Pulmonary artery endothelial cell (primary cell): ENCODE data around the gene S100A4. TPM values are rescaled to one million over a fixed set of nuclear protein-coding genes. Genes with fewer than 3 reads are reported as not detected.
A peak's percentile ranks its signal among the peaks of the same experiment; 100 is the strongest.

ENCODE experiments used
- DNase-seq: peaks from one replicate; pipeline ENCODE4 v3.0.0-alpha.2; 2011; ENCODE audit warnings: low read depth, low spot score
- total RNA-seq: library from RNA; depleted of rRNA; stranded (reverse); fragments of >200 nt; gene quantifications from 2 replicates; pipeline ENCODE4 v1.2.3, GENCODE V29; 2014

S100A4 gene
- total RNA-seq, 1 donor from 2014 or later: 0.66 TPM

DNA sequence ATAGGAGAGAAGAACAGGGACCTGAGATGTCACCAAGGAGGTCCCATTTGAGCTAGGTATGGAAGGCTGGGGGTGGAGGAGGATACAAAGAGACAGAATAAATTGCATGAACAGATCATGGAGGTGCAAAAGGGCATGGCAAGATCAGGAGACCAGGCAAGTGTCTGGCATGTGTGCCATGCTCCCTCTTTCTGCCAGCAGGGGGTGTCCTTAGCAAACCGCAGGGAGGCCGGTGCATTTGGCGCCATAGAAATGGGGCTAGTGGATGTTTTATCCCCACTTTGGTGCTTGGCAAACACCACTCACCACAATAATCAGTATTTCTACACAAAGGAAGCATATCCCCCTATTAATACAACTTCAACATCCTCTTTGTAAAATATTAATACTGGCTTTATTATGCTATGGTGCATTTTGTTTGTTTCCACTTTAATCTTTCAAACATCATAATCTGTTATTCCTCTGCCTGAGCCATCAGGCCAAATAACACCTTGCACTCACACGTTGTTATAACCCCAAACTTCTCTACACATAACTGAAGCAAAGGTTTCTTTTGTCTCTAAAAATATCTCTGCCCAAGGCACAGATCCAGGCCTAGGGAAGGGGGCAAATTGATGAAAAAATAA lies 35.8 kb downstream of the S100A4 start:
- DNase-seq: no peak

DNA sequence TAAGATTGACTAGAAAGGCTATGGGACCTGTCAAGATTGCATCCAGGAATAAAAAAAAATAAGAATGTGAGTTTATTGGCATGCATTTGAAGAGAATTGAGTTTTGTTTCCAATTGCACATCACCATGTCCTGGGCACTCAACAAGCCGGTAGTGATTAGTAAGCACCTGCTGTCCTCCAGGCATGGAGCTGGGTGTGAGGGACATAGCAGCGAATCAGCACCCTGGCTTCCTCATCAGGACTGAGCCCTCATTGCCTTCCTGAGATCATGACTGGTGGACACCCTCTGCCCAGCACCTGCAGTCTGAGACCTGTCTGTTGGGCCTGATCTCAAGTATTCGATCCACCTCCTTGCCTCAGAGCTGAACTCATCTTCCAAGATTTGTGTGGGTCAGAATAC lies 36.6 kb downstream of the S100A4 start:
- no peak for DNase-seq

DNA sequence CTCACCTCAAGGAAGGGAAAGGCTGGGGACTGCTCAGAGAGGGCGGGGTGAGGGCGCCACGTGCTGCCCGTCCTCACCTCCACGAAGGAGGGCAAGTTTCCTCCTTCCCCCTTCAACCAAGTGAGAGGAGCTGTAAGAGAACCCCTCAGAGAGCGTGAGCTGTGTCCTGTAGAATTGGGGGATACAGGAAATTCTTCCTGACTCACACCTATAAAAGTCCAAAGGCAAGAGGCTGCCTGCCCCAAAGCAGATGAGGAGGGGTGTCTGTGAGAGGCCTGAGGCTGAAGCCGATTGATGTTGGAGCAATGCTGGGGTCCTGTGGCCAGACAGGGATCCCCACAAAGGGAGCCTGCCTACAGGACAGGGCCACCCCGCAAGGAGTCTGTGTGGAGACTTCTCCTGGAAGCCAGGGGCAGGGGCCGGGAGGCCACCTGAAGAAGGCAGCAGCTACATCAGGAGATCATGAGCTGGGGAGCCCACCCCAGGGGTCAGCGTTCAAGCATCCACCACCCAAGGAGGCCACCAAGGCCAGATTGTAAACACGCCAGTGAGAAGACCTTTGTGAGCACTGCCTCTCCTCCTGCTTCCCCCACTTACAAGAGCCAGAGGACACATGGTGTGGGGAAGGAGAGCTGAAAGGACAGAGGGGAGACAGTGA lies 37.6 kb downstream of the S100A4 start:
- no peak for DNase-seq

DNA sequence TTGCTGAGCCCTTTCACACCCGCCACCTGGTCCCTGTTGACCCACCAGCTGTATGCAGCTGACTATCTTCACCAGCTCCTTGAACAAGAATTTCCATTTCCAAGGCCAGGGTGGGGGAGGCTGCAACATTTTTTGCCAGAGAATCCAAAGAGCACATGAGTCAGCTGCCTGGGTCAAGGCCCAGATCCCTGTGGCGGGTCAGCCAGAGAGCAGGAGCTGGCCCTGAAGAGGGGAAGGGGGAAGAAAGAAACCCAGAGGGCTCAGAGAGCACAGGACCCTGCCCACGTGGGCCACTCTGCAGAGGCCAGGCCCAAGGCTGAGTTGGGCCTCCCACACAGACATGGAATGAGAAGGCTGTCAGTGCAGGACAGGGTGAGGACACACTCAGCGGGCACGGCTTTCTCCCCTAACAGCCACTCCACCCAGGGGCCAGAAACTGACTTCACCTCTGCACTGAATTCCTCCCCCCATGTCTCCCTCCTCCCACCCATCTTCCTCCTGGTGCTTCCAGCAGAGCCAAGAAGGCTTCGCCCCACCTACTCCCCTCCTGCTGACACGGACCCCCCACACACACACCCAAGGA lies 38.7 kb downstream of the S100A4 start:
- DNase-seq: no peak

DNA sequence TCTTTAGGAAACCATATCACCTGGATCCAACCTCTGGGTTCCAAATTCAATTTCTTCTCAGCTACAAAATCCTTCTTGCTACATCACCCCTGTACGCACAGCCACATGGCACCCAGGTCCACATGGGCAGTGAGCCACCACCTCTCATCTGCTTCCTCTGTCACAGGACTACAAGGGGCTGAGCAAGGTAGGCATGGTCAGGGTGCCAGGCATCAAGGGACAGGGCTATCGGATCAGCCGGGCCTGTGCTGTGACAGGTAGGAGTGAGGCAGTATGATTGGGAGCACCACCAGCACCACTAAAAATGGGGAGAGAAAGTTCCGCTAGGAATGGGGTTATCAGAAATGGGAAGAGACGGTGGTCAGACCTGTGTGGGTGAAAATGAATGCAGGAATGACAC lies 39.2 kb downstream of the S100A4 start:
- DNase-seq: no peak

DNA sequence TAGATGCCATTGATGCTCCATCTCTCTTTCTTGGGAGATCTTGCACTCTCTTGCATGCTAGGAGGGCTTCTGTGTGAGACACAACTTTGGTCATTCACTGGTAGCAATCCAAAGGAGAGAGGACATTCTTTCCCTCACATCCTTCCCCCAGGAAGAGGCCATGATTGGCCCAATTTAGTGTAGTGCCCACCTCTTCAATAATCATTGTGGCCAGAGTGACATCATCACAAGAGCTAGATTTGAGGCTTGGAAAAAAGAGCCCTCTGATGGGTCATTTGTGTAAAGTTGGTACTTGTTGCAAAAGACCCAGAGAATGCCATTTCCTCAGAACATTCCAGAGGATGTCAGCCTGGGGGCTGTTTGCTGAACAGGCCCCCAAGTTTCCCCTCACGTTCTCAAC lies 40.0 kb downstream of the S100A4 start:
- DNase-seq: no peak

DNA sequence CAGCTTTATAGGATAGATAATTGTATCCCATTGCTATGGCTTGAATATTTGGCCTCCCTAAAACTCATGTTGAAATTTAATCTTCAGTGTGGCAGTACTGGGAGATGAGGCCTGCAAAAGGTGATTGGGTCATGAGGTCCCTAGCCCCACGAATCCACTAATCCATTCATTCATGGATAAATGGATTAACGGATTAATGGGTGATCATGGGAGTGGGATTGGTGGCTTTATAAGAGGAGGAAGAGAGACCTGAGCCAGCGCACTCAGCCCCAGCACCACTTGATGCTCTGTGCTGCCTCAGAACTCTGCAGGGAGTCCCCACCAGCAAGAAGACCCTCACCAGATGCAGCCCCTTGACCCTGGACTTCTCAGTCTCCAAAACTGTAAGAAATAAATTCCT lies 41.8 kb downstream of the S100A4 start:
- DNase-seq: no peak

DNA sequence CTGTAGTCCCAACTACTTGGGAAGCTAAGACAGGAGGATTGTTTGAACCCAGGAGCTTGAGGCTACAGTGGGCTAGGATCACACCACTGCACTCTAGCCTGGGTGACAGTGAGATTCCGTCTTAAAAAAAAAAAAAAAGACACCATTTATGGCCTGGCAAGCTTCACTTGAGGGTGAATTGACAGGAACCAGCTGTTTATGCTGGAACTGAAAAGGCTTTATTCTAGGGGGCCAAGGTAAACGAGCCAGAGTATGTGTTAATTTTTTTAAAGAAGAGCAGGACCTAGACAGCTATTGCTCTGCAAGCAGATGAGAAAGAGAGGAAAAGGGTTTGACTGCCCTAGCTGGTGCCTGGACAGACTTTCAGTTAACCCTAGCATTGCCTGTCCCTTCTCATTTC lies 46.9 kb downstream of the S100A4 start:
- no peak for DNase-seq

DNA sequence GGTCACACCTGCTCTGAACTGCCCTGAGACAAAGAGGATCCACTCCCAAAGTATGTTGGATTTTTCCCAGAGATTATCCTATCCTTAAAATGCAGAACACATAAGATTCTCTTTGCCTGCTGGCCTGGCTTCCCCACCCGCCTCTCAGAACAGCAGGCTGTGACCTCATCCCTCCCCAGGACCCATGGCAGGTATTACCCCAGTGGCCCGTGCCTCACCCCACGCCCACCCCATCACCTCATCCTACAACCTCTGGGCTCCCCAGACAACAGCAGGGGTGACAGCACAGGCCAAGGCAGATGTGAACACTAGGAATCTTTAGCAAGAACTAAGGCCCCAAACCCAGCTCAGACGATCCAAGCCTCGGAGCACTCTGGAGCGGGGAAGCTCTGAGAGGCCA lies 50.1 kb downstream of the S100A4 start:
- no peak for DNase-seq

DNA sequence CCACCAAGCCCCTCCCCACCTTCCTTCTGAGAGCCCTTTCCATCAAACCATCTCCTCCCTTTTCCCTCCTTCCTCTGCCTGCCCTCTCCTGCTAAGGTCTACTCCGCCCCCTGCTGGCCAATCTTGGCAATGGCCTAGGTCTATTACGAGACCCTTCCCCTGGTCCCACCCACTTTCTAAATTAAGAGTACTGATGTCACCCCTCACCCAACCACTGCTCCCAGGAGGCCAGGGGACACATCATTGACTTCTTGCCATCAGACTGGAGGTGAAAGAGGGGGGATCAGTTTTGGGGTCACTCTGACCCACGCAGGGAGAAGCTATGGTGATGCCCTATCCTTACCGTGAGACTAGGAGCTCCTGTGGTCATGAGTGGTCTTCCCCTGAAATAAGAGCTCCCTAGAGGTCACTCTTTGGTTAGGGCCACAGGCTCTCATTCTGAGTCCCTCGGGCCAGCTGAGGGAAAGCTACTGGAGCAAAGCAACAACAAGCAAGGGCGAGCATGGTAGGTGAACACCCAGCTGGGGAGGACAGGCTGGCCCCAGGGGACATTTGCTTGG lies 50.5 kb downstream of the S100A4 start:
- peak; percentile 11 for DNase-seq

Other genes starting within 250 kb of the S100A4 start
- gene PGLYRP3, start 232.9 kb downstream of the S100A4 start, total RNA-seq: not detected in 2 replicates
- not detected in 2 replicates for gene PGLYRP4, start 197.0 kb downstream of the S100A4 start, total RNA-seq
- gene S100A9, start 188.0 kb downstream of the S100A4 start, total RNA-seq: 0.13 and 0.95 TPM in 2 replicates
- gene S100A12, start 170.2 kb downstream of the S100A4 start, total RNA-seq: not detected in 2 replicates
- gene S100A8, start 154.7 kb downstream of the S100A4 start, total RNA-seq: not detected in 2 replicates
- gene S100A7A, start 129.3 kb downstream of the S100A4 start, total RNA-seq: not detected in 2 replicates
- not detected in 2 replicates for gene S100A7, start 85.2 kb downstream of the S100A4 start, total RNA-seq
- gene S100A6, start 9.8 kb downstream of the S100A4 start, total RNA-seq: 527 and 1,896 TPM in 2 replicates
- gene S100A5, start 4.9 kb downstream of the S100A4 start, total RNA-seq: not detected in 2 replicates
- 0.66 and 0.85 TPM in 2 replicates for gene S100A3, start 3.5 kb upstream of the S100A4 start, total RNA-seq
- gene S100A2, start 20.0 kb upstream of the S100A4 start, total RNA-seq: 1.6 and 2.2 TPM in 2 replicates
- gene S100A16, start 67.3 kb upstream of the S100A4 start, total RNA-seq: 689 and 738 TPM in 2 replicates
- 0.14 and 0.20 TPM in 2 replicates for gene S100A14, start 70.5 kb upstream of the S100A4 start, total RNA-seq
- 62.6 and 153 TPM in 2 replicates for gene S100A13, start 81.7 kb upstream of the S100A4 start, total RNA-seq
- not detected in 2 replicates for gene S100A1, start 82.6 kb upstream of the S100A4 start, total RNA-seq
- 27.6 and 42.4 TPM in 2 replicates for gene CHTOP, start 88.3 kb upstream of the S100A4 start, total RNA-seq
- 60.6 and 61.7 TPM in 2 replicates for gene SNAPIN, start 112.9 kb upstream of the S100A4 start, total RNA-seq
- gene ILF2, start 125.2 kb upstream of the S100A4 start, total RNA-seq: 295 and 331 TPM in 2 replicates
- gene NPR1, start 132.9 kb upstream of the S100A4 start, total RNA-seq: 18.5 and 33.1 TPM in 2 replicates
- gene INTS3, start 182.2 kb upstream of the S100A4 start, total RNA-seq: 20.7 and 37.0 TPM in 2 replicates
- 24.5 and 26.0 TPM in 2 replicates for gene SLC27A3, start 229.6 kb upstream of the S100A4 start, total RNA-seq